ENCODE data around the gene SPATA1. TPM values are rescaled to one million over a fixed set of nuclear protein-coding genes. Genes with fewer than 3 reads are reported as not detected.

The SPATA1 gene
- total and polyA plus RNA-seq, 2 of the 4 experiments (the other 2 are of a cell fraction): under 0.01 to 0.56 TPM

DNA sequence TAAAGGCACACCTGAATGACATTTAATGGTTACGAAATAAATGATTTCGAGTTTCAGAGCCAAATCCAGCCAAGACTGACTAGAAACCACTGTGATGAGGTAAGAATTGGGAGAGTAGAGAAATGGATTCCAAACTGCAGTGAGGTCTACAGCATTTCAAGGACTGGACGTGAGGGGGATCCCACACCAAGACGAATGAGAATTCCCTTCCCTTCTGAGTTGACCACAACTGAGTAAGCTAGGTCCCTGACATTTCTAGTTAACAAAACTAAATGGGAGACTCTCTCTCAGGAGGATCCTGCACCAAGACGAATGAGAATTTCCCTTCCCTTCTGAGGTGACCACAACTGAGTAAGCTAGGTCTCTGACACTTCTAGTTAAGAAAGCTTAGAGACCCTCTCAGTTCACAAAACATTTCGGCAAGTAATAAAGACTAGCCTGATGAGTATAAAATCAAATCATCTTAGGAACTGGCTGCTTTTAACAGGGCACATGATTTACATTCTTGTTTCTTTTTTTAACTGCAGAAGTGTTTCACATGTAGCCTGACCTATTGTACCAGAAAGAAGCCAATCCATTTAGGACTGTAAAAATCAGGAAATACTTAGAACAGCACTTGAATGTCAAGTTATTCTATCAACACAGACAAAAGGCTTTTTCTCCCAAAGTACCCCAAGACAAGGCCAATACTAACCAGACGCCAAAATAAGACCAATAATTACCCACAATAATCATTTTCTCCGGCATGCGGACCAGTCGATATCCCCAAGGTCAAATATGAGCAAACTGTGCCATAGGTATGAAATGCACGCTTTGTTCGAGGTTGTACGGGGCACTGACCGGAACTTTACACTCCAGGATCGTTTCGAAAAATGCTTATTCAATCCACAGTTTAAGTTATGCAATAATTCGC, 1.4 kb upstream of the SPATA1 start:
- in situ Hi-C loops (cut with MboI; ENCODE audit: low sequenced_read_pairs): no loop called here
- H2BK5ac ChIP-seq (ENCODE audit: low read depth, low read length, poor library complexity, severe bottlenecking): peak overlapping the region; percentile 85
- 0% methylated on average over 3 of the region's 17 CpGs; no CpG with 5 or more reads in 1 of the 2 experiments for WGBS, 2 experiments (ENCODE audit: extremely low coverage in 2 of 2, insufficient read length in 1 of 2)
- CTCF ChIA-PET: interaction anchor here (0.6 to 1.6 kb wide), 6 partner anchors 15 to 249 kb away, joined by 3 to 4 read pairs (median 3); no protein-coding TSS in a partner anchor
- peak overlapping the region; percentile 66 for H3K18ac ChIP-seq (ENCODE audit: low read depth, low read length)
- H3K27ac ChIP-seq (ENCODE audit: insufficient read depth, low read length): peak overlapping the region; percentile 95
- no peaks in the 10 kb centered on the region for H3K27me3 ChIP-seq (ENCODE audit: control insufficient read depth, insufficient read depth, low read length)
- DNase-seq: peak; percentile 83
- no peak overlapping the region for H2AK9ac ChIP-seq (replicated peaks; ENCODE audit: low read depth, low read length, poor library complexity)
- H3K4me1 ChIP-seq (ENCODE audit: control insufficient read depth, insufficient read depth, low read length): peaks cover 6% of the 10 kb centered on the region; the same call in 1 of the 2 replicates
- peak overlapping the region; percentile 30; the same call in 1 of the 2 replicates for H4K91ac ChIP-seq (ENCODE audit: insufficient read depth, low read depth, low read length)
- peak overlapping the region; percentile 82 for H3K4ac ChIP-seq (ENCODE audit: low read depth, low read length)
- H4K8ac ChIP-seq (ENCODE audit: low read depth in 2 of 2, low read length in 2 of 2): peak overlapping the region; percentile 40 to 45
- peaks cover 9 to 34% of the 10 kb centered on the region in 2 experiments; a peak in 3 of 4 replicates for H3K79me1 ChIP-seq (ENCODE audit: low read depth in 1 of 2, low read length in 2 of 2)
- H3K9me1 ChIP-seq (ENCODE audit: insufficient read depth, low read length): no peaks in the 10 kb centered on the region; the same call in 1 of the 2 replicates
- H3K4me2 ChIP-seq (ENCODE audit: low read depth, low read length): peak overlapping the region; percentile 97
- intact Hi-C loops (cut with micrococcal nuclease): loop anchor here (5.0 kb wide), 1 partner anchor 363 kb away; the partner anchor contains the start of gene PRKACB
- peak; percentile 33 for TF ChIP-seq SMC3 (IDR thresholded peaks at IDR 0.05; ENCODE audit: low read depth, low read length)
- peak; percentile 79 for TF ChIP-seq CEBPB (IDR thresholded peaks at IDR 0.05; ENCODE audit: low read depth, low read length)
- TF ChIP-seq, protein P1, sequence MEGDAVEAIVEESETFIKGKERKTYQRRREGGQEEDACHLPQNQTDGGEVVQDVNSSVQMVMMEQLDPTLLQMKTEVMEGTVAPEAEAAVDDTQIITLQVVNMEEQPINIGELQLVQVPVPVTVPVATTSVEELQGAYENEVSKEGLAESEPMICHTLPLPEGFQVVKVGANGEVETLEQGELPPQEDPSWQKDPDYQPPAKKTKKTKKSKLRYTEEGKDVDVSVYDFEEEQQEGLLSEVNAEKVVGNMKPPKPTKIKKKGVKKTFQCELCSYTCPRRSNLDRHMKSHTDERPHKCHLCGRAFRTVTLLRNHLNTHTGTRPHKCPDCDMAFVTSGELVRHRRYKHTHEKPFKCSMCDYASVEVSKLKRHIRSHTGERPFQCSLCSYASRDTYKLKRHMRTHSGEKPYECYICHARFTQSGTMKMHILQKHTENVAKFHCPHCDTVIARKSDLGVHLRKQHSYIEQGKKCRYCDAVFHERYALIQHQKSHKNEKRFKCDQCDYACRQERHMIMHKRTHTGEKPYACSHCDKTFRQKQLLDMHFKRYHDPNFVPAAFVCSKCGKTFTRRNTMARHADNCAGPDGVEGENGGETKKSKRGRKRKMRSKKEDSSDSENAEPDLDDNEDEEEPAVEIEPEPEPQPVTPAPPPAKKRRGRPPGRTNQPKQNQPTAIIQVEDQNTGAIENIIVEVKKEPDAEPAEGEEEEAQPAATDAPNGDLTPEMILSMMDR (conservative IDR thresholded peaks at IDR 0.05; ENCODE audit: low read depth, low read length): peak; percentile 33
- TF ChIP-seq MXI1 (IDR thresholded peaks at IDR 0.05; ENCODE audit: borderline replicate concordance, low read depth, low read length): no peak
- TF ChIP-seq RAD21 (IDR thresholded peaks at IDR 0.05; ENCODE audit: low read length): peak; percentile 52
- TF ChIP-seq, protein P2, sequence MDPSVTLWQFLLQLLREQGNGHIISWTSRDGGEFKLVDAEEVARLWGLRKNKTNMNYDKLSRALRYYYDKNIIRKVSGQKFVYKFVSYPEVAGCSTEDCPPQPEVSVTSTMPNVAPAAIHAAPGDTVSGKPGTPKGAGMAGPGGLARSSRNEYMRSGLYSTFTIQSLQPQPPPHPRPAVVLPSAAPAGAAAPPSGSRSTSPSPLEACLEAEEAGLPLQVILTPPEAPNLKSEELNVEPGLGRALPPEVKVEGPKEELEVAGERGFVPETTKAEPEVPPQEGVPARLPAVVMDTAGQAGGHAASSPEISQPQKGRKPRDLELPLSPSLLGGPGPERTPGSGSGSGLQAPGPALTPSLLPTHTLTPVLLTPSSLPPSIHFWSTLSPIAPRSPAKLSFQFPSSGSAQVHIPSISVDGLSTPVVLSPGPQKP (IDR thresholded peaks at IDR 0.05; ENCODE audit: borderline replicate concordance, low read depth, low read length): no peak
- peak overlapping the region; percentile 86 for H3K23ac ChIP-seq (ENCODE audit: low read depth, low read length)
- H2BK15ac ChIP-seq (ENCODE audit: low read depth, low read length): 0 out of 3 replicates have a peak overlapping the region, but pooled peaks have one; percentile 39
- H2AK5ac ChIP-seq (ENCODE audit: low read depth, low read length): peak overlapping the region; percentile 63; the same call in 1 of the 2 replicates
- H2BK20ac ChIP-seq (ENCODE audit: low read depth, low read length): no peak overlapping the region
- peak overlapping the region; percentile 97 for H3K9ac ChIP-seq (ENCODE audit: low read depth, low read length)
- peak overlapping the region; percentile 78 for H4K5ac ChIP-seq (ENCODE audit: low read depth, low read length)
- H2BK120ac ChIP-seq (ENCODE audit: low read depth, low read length): peak overlapping the region; percentile 48; the same call in 1 of the 2 replicates
- dilution Hi-C loops (cut with HindIII; ENCODE audit: low sequenced_read_pairs, unreplicated experiment): no loop called here
- peak overlapping the region; percentile 92 for H3K4me3 ChIP-seq (ENCODE audit: insufficient read depth, low read depth, low read length)
- peak overlapping the region; percentile 97 for H3K56ac ChIP-seq (ENCODE audit: extremely low read depth, insufficient read depth, low read length)
- H3K14ac ChIP-seq (replicated peaks; ENCODE audit: low read depth, low read length): peak overlapping the region; percentile 77
- H2AFZ ChIP-seq (replicated peaks; ENCODE audit: low read length, poor library complexity): no peak overlapping the region
- peaks cover 5% of the 10 kb centered on the region for H3K36me3 ChIP-seq (ENCODE audit: control insufficient read depth, insufficient read depth, low read length)
- BruUV-seq (replicated peaks): TSS peak; percentile 30
- peaks cover 47% of the 10 kb centered on the region for H4K20me1 ChIP-seq (ENCODE audit: insufficient read depth, low read length)
- no peaks in the 10 kb centered on the region for H3K9me3 ChIP-seq (ENCODE audit: control insufficient read depth, insufficient read depth, low read length)
- ATAC-seq (ENCODE audit: low read depth): no peak
- POLR2A ChIA-PET (ENCODE audit: unreplicated experiment): interaction anchor here (1.5 kb wide), 1 partner anchor 69 kb away, joined by 5 read pairs; the partner anchor contains the start of gene CTBS
